ENCODE results near the gene DDR2.

DNA sequence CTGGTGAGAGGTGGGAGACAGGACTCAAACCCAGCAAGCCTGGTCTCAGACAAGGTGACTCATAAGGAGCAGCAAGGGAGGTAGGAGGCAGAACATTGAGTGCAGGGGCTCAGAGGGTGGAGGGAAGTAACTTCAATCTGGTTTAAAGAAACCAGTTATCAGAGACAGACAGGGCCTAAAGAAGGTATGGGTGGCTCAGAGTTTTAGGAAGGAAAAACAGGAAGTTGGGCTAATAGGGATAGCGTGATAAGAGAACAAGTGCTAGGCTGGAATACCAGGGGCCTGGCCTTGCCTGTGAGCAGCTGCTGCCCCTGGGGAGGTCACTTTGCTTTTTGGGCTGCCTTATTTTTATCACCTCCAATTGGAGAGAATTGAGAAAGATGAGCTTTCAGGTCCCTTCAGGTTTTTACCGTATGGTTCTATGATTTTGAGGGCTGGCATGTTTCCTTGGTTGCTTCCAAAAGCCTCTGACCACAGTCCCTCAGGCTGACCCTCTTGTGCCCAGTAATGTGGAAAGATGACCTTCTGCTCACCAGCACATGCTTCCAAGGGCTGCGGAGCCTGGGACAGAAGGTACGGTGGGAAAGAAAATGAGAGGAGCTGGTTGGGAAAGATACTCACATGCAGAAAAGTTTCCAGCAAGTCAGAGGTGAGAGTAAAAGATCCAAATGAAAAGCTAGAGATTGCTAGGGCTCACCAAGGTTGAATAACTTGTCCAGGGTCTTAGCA lies 77.0 kb downstream of the DDR2 start:
- TF ChIP-seq SIN3A (IDR thresholded peaks at IDR 0.05; ENCODE audit: borderline replicate concordance, insufficient read depth, low read length) (no peak), POLR2AphosphoS5 (IDR thresholded peaks at IDR 0.05; ENCODE audit: low read depth, low read length) (no peak), TAF1 (IDR thresholded peaks at IDR 0.05; ENCODE audit: borderline replicate concordance, insufficient read depth, low read length) (no peak), FOXP2 (optimal IDR thresholded peaks at IDR 0.05; ENCODE audit: borderline replicate concordance, extremely low read depth, extremely low read length, insufficient read depth) (no peak)
- TF ChIP-seq, protein P1, sequence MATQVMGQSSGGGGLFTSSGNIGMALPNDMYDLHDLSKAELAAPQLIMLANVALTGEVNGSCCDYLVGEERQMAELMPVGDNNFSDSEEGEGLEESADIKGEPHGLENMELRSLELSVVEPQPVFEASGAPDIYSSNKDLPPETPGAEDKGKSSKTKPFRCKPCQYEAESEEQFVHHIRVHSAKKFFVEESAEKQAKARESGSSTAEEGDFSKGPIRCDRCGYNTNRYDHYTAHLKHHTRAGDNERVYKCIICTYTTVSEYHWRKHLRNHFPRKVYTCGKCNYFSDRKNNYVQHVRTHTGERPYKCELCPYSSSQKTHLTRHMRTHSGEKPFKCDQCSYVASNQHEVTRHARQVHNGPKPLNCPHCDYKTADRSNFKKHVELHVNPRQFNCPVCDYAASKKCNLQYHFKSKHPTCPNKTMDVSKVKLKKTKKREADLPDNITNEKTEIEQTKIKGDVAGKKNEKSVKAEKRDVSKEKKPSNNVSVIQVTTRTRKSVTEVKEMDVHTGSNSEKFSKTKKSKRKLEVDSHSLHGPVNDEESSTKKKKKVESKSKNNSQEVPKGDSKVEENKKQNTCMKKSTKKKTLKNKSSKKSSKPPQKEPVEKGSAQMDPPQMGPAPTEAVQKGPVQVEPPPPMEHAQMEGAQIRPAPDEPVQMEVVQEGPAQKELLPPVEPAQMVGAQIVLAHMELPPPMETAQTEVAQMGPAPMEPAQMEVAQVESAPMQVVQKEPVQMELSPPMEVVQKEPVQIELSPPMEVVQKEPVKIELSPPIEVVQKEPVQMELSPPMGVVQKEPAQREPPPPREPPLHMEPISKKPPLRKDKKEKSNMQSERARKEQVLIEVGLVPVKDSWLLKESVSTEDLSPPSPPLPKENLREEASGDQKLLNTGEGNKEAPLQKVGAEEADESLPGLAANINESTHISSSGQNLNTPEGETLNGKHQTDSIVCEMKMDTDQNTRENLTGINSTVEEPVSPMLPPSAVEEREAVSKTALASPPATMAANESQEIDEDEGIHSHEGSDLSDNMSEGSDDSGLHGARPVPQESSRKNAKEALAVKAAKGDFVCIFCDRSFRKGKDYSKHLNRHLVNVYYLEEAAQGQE (IDR thresholded peaks at IDR 0.05; ENCODE audit: insufficient read depth in 1 of 2, low read depth in 2 of 2, low read length in 2 of 2) = no peak

All from PFSK-1 (cell line).